ENCODE data around the gene RNASEL.

RNASEL gene

GRCh38 chr1:182603646-182604174 lies 14.7 kb upstream of the RNASEL start:
- DNase-seq (ENCODE audit: low read depth, low spot score), result no peak
- H3K4me3 ChIP-seq (ENCODE audit: low read length), result peak overlapping the region; percentile 2; the same call in 1 of the 2 replicates

GRCh38 chr1:182602935-182603645 lies 14.0 kb upstream of the RNASEL start:
- no peak for DNase-seq (ENCODE audit: low read depth, low spot score)
- H3K4me3 ChIP-seq (ENCODE audit: low read length), result no peak overlapping the region

GRCh38 chr1:182601913-182602312 lies 12.9 kb upstream of the RNASEL start:
- H3K4me3 ChIP-seq (ENCODE audit: low read length), result no peak overlapping the region
- DNase-seq (ENCODE audit: low read depth, low spot score), result no peak

GRCh38 chr1:182601416-182601786 lies 12.3 kb upstream of the RNASEL start:
- DNase-seq (ENCODE audit: low read depth, low spot score), result peak; percentile 64
- H3K4me3 ChIP-seq (ENCODE audit: low read length), result no peak overlapping the region

- no peak for DNase-seq (ENCODE audit: low read depth, low spot score)
- no peak overlapping the region for H3K4me3 ChIP-seq (ENCODE audit: low read length)
Observed at GRCh38 chr1:182600745-182601415, 11.8 kb upstream of the RNASEL start.

- no peak for DNase-seq (ENCODE audit: low read depth, low spot score)
- no peak overlapping the region for H3K4me3 ChIP-seq (ENCODE audit: low read length)
Observed at GRCh38 chr1:182600036-182600713, 11.1 kb upstream of the RNASEL start.

- no peak for DNase-seq (ENCODE audit: low read depth, low spot score)
- H3K4me3 ChIP-seq (ENCODE audit: low read length), result no peak overlapping the region
Observed at GRCh38 chr1:182599339-182599738, 10.3 kb upstream of the RNASEL start.

- no peak for DNase-seq (ENCODE audit: low read depth, low spot score)
Observed at GRCh38 chr1:182598296-182598695, 9.2 kb upstream of the RNASEL start.

GRCh38 chr1:182596934-182597333 lies 7.9 kb upstream of the RNASEL start:
- no peak for DNase-seq (ENCODE audit: low read depth, low spot score)
- H3K4me3 ChIP-seq (ENCODE audit: low read length), result no peak overlapping the region

More at GRCh38 chr1:182598296-182598695, 9.2 kb upstream of the RNASEL start:
- H3K4me3 ChIP-seq (ENCODE audit: low read length), result no peak overlapping the region

- no peak overlapping the region for H3K4me3 ChIP-seq (ENCODE audit: low read length)
- peak; percentile 38 for DNase-seq (ENCODE audit: low read depth, low spot score)
Observed at GRCh38 chr1:182595641-182596240, 6.7 kb upstream of the RNASEL start.

GRCh38 chr1:182589931-182590330 lies 875 bp upstream of the RNASEL start:
- H3K4me3 ChIP-seq (ENCODE audit: low read length), result no peak overlapping the region
- no peak for DNase-seq (ENCODE audit: low read depth, low spot score)

GRCh38 chr1:182589520-182589919 lies 464 bp upstream of the RNASEL start:
- DNase-seq (ENCODE audit: low read depth, low spot score), result no peak
- H3K4me3 ChIP-seq (ENCODE audit: low read length), result peak overlapping the region; percentile 88; the same call in 1 of the 2 replicates

- H3K4me3 ChIP-seq (ENCODE audit: low read length), result peak overlapping the region; percentile 88
- DNase-seq (ENCODE audit: low read depth, low spot score), result no peak
Observed at GRCh38 chr1:182587666-182588499, 1.2 kb downstream of the RNASEL start.

- H3K4me3 ChIP-seq (ENCODE audit: low read length), result no peak overlapping the region
- no peak for DNase-seq (ENCODE audit: low read depth, low spot score)
Observed at GRCh38 chr1:182587093-182587492, 2.0 kb downstream of the RNASEL start.

GRCh38 chr1:182586380-182586779 lies 2.7 kb downstream of the RNASEL start:
- H3K4me3 ChIP-seq (ENCODE audit: low read length), result no peak overlapping the region
- DNase-seq (ENCODE audit: low read depth, low spot score), result no peak

- DNase-seq (ENCODE audit: low read depth, low spot score), result no peak
- H3K4me3 ChIP-seq (ENCODE audit: low read length), result no peak overlapping the region
Observed at GRCh38 chr1:182584746-182585145, 4.3 kb downstream of the RNASEL start.

GRCh38 chr1:182580736-182581135 lies 8.3 kb downstream of the RNASEL start:
- no peak for DNase-seq (ENCODE audit: low read depth, low spot score)
- no peak overlapping the region for H3K4me3 ChIP-seq (ENCODE audit: low read length)

- no peak for DNase-seq (ENCODE audit: low read depth, low spot score)
Observed at GRCh38 chr1:182575540-182576149, 13.4 kb downstream of the RNASEL start.

More at GRCh38 chr1:182575540-182576149, 13.4 kb downstream of the RNASEL start:
- H3K4me3 ChIP-seq (ENCODE audit: low read length), result no peak overlapping the region

Measured in Jurkat, Clone E6-1 (cell line).